AG04450 (cell line): ENCODE data around the gene TMEM258. TPM values are rescaled to one million over a fixed set of nuclear protein-coding genes. Genes with fewer than 3 reads are reported as not detected.

Experiments
- CTCF ChIA-PET: fragments of 300-600, 350-600 bp; formaldehyde crosslinking; extraction: SDS; loops from one replicate; lab custom pipeline; 2022; ENCODE audit warnings: antibody characterized with exemption, inconsistent platforms; lab: Charles Lee
- POLR2A ChIA-PET: fragments of 350-600 bp; formaldehyde crosslinking; extraction: SDS; loops from one replicate; lab custom pipeline; 2021; ENCODE audit warnings: antibody characterized with exemption, inconsistent platforms; lab: Yijun Ruan, JAX
- DNase-seq: peaks from one replicate; pipeline ENCODE4 v3.0.0-alpha.2; 2011; ENCODE audit warnings: low read depth, low spot score
- H3K27ac ChIP-seq: one replicate; pipeline ENCODE4 v1.5.1; 2012; ENCODE audit warnings: low read depth, low read length, control low read depth
- H3K27me3 ChIP-seq: one replicate; pipeline ENCODE4 v1.6.0; 2012; ENCODE audit warnings: low read length; ENCODE audit not compliant: control insufficient read depth, insufficient read depth
- H3K4me3 ChIP-seq: 2 replicates; pipeline ENCODE4 v1.5.1; 2011; ENCODE audit warnings: mild to moderate bottlenecking, low read depth, low read length, control low read depth
- H3K9me3 ChIP-seq: 2 replicates; pipeline ENCODE4 v1.5.1; 2012; ENCODE audit warnings: low read length; ENCODE audit not compliant: control insufficient read depth, insufficient read depth
- polyA plus RNA-seq: library from polyadenylated mRNA; depleted of rRNA; stranded (reverse); fragments of >200 nt; gene quantifications from 2 replicates; pipeline ENCODE4 v1.2.3, GENCODE V29; 2011
- TF ChIP-seq, protein P1 (sequence below): IDR thresholded peaks from 2 replicates; pipeline ENCODE4 v1.5.1; 2011; ENCODE audit warnings: low read depth, low read length, control low read depth, inconsistent platforms

TMEM258 gene
- polyA plus RNA-seq, 1 experiment = 300 TPM

- Histone ChIP-seq H3K27me3 (no peaks in the 10 kb centered on the region), H3K27ac (no peak overlapping the region), H3K9me3 (no peaks in the 10 kb centered on the region), H3K4me3 (no peak overlapping the region)
- CTCF ChIA-PET = interaction anchor here (2.0 kb wide), 1 partner anchor 305 kb away, joined by 9 read pairs; no protein-coding TSS in a partner anchor
- no peak for DNase-seq
- POLR2A ChIA-PET = no interaction called here
- TF ChIP-seq, protein P1, sequence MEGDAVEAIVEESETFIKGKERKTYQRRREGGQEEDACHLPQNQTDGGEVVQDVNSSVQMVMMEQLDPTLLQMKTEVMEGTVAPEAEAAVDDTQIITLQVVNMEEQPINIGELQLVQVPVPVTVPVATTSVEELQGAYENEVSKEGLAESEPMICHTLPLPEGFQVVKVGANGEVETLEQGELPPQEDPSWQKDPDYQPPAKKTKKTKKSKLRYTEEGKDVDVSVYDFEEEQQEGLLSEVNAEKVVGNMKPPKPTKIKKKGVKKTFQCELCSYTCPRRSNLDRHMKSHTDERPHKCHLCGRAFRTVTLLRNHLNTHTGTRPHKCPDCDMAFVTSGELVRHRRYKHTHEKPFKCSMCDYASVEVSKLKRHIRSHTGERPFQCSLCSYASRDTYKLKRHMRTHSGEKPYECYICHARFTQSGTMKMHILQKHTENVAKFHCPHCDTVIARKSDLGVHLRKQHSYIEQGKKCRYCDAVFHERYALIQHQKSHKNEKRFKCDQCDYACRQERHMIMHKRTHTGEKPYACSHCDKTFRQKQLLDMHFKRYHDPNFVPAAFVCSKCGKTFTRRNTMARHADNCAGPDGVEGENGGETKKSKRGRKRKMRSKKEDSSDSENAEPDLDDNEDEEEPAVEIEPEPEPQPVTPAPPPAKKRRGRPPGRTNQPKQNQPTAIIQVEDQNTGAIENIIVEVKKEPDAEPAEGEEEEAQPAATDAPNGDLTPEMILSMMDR = no peak
These were observed 10.2 kb upstream of the TMEM258 start for GRCh38 chr11:61802605-61803004.

DNA sequence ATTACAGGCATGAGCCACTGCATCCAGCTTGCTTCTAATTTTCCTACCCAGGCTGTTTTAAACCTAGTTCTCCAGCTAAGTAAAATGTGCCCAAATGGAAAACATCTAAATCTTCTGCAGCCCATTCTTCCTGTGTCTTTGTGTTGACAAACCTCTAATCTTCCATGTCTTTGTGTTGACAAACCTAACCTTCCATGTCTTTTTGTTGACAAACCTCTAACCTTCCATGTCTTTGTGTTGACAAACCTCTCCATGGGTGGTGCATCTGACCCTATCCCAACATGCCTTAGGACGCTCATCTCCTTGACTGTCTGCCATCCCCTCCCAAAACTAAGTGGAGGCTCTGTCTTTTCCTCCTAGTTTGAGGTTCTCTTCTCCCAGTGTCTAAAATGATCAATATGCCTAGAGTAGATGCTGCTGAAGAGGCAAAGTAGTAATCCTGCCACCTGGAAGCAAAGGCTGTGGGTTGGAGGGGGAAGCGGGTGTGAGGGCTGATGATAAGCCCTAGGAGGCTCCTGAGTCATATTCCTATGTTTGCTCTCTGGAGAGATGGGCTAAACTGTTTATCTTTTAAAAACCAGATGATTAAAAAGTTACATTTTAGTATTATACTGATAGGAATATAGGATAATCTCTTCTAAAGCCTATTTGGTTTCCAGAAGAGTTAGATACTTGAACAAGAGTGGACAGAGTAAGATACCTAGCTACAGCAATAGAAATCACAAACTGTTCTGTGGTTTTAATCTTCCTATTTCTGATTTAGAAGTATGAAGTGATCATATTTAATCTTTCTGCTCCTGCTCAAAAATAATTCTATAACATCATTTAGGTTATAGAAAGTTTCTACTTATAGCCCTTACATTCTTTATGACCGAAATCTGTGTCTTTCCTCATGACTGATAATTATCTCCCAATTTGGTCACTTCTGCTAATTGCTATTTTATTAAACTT, 8.2 kb upstream of the TMEM258 start:
- H3K27me3 ChIP-seq = no peaks in the 10 kb centered on the region
- TF ChIP-seq, protein P1 = no peak
- no peaks in the 10 kb centered on the region for H3K9me3 ChIP-seq
- CTCF ChIA-PET = interaction anchor here (1.3 to 6.2 kb wide), 5 partner anchors 98 to 307 kb away, joined by 5 to 168 read pairs (median 9); no protein-coding TSS in a partner anchor
- no peak for DNase-seq
- H3K4me3 ChIP-seq = no peak overlapping the region
- no peak overlapping the region for H3K27ac ChIP-seq
- POLR2A ChIA-PET = interaction anchor here (0.6 to 0.9 kb wide), 2 partner anchors 27 to 34 kb away, joined by 3 to 4 read pairs; partner anchors contain the start of gene FADS2

- DNase-seq = no peak
These were observed 7.4 kb upstream of the TMEM258 start for GRCh38 chr11:61799665-61800284.

DNA sequence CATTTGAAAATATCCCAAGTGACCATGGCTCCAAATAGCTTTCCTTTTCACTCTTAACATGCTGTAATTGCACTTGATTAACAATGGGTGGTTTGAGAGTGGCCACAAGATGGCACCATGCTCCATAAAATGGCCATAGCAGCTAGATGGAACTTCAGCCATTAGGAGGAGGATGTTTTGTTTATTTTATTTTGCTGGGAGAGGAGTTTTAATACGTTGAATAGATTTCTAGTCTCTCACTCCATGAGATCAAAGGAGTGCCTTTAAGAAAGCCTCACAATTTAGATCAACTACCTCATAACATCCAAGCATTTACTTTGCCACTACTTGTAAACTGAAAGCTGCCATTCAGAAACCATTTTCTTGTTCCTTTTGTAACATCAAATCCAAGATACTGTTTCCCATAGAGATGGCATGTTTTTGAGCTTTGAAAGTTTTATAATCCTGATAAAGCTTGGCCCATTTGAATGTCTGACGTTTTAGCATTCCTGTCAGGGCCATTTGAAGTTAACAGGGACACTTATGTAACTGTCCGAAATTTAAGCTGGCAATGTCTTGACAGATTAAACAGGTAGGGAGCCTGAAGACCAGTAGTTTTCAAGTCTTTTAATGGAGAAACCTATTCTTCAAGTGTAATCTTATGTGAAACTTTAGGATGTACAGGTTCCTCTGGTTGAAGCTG, 5.0 kb upstream of the TMEM258 start:
- Histone ChIP-seq H3K27ac (no peak overlapping the region), H3K9me3 (no peaks in the 10 kb centered on the region; the same call in 1 of the 2 replicates), H3K4me3 (no peak overlapping the region), H3K27me3 (no peaks in the 10 kb centered on the region)
- ChIA-PET POLR2A (interaction anchor here (0.7 to 1.5 kb wide), 9 partner anchors 18 to 311 kb away, joined by 3 to 14 read pairs (median 4); partner anchors contain the start of genes FADS1 and FADS3), CTCF (interaction anchor here (0.5 to 6.2 kb wide), 50 partner anchors 9 to 787 kb away, joined by 3 to 168 read pairs (median 5); partner anchors contain the start of genes BEST1, FADS1 and FADS2)
- peak; percentile 82 for DNase-seq
- TF ChIP-seq, protein P1 = peak; percentile 87

More at GRCh38 chr11:61799665-61800284, 7.4 kb upstream of the TMEM258 start:
- Histone ChIP-seq H3K27me3 (no peaks in the 10 kb centered on the region), H3K4me3 (no peak overlapping the region), H3K9me3 (no peaks in the 10 kb centered on the region), H3K27ac (no peak overlapping the region)
- CTCF ChIA-PET = interaction anchor here (0.7 to 6.2 kb wide), 2 partner anchors 19 to 308 kb away, joined by 7 to 168 read pairs; no protein-coding TSS in a partner anchor
- TF ChIP-seq, protein P1 = no peak
- POLR2A ChIA-PET = interaction anchor here (0.6 kb wide), 1 partner anchor 34 kb away, joined by 3 read pairs; no protein-coding TSS in a partner anchor
